ENCODE measurements around the gene SNX21. TPM values are rescaled to one million over a fixed set of nuclear protein-coding genes. Genes with fewer than 3 reads are reported as not detected.
A peak's percentile ranks its signal among the peaks of the same experiment; 100 is the strongest.

Gene SNX21
- total RNA-seq, 2 donors from 2014 or later: 1.9 to 3.1 TPM

GRCh38 chr20:45848421-45848820 lies 14.8 kb downstream of the SNX21 start:
- no peak for ATAC-seq

DNA sequence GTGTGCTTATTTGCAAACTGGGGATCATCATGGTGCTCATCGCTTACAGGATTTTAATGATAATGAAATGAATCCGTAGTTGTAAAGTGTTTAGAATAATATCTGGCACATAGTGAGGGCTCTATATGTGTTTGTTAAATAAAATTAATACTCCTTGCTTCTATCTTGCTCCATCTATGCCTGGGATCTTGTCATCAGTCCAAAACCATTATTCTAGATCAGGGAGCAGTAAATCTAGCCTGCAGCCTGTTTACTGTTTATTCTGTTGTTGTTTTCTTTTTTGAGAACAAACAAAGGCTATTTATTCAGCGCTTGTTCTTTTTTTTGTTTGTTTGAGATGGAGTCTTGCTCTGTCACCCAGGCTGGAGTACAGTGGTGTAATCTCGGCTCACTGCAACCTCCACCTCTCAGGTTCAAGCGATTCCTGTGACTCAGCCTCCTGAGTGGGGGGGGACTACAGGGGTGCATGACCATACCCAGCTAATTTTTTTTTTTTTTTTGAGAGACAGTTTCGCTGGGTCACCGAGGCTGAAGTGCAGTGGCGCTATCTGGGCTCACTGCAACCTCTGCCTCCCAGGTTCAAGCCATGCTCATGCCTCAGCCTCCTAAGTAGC lies 15.5 kb downstream of the SNX21 start:
- peak overlapping the region; percentile 69 for H3K27ac Mint-ChIP-seq
- peaks cover 5% of the 10 kb centered on the region for H3K36me3 Mint-ChIP-seq (ENCODE audit: low read depth)
- no peaks in the 10 kb centered on the region for H3K9me3 ChIP-seq (ENCODE audit: control insufficient read depth, low read length, poor library complexity, severe bottlenecking)
- DNase-seq (no peak), ATAC-seq (no peak)
- no peak overlapping the region for H3K4me3 Mint-ChIP-seq
- no peaks in the 10 kb centered on the region for H3K27me3 Mint-ChIP-seq
- H3K4me1 Mint-ChIP-seq: peaks cover 4% of the 10 kb centered on the region

More at GRCh38 chr20:45848421-45848820, 14.8 kb downstream of the SNX21 start:
- Mint-ChIP-seq H3K27ac (no peak overlapping the region), H3K4me1 (peaks cover 3% of the 10 kb centered on the region), H3K4me3 (no peak overlapping the region), H3K36me3 (ENCODE audit: low read depth) (peaks cover 5% of the 10 kb centered on the region), H3K27me3 (no peaks in the 10 kb centered on the region)
- no peak for DNase-seq
- H3K9me3 ChIP-seq (ENCODE audit: control insufficient read depth, low read length, poor library complexity, severe bottlenecking): no peaks in the 10 kb centered on the region

GRCh38 chr20:45850238-45850637 lies 16.6 kb downstream of the SNX21 start:
- ATAC-seq (no peak), DNase-seq (no peak)
- Mint-ChIP-seq H3K27me3 (no peaks in the 10 kb centered on the region), H3K27ac (peak overlapping the region; percentile 69), H3K4me3 (no peak overlapping the region), H3K4me1 (peaks cover 8% of the 10 kb centered on the region), H3K36me3 (ENCODE audit: low read depth) (no peaks in the 10 kb centered on the region)
- H3K9me3 ChIP-seq (ENCODE audit: control insufficient read depth, low read length, poor library complexity, severe bottlenecking): no peaks in the 10 kb centered on the region

- H3K36me3 Mint-ChIP-seq (ENCODE audit: low read depth): no peaks in the 10 kb centered on the region
- no peaks in the 10 kb centered on the region for H3K9me3 ChIP-seq (ENCODE audit: control insufficient read depth, low read length, poor library complexity, severe bottlenecking)
- ATAC-seq: no peak
- no peak overlapping the region for H3K4me3 Mint-ChIP-seq
- no peak for DNase-seq
- H3K4me1 Mint-ChIP-seq: peaks cover 10% of the 10 kb centered on the region
- H3K27me3 Mint-ChIP-seq: no peaks in the 10 kb centered on the region
- H3K27ac Mint-ChIP-seq: no peak overlapping the region
Measured at GRCh38 chr20:45850926-45851325, 17.3 kb downstream of the SNX21 start.

GRCh38 chr20:45851501-45851900 lies 17.9 kb downstream of the SNX21 start:
- Mint-ChIP-seq H3K27me3 (no peaks in the 10 kb centered on the region), H3K4me1 (peaks cover 14% of the 10 kb centered on the region), H3K4me3 (no peak overlapping the region), H3K36me3 (ENCODE audit: low read depth) (no peaks in the 10 kb centered on the region), H3K27ac (no peak overlapping the region)
- ATAC-seq (no peak), DNase-seq (no peak)
- H3K9me3 ChIP-seq (ENCODE audit: control insufficient read depth, low read length, poor library complexity, severe bottlenecking): no peaks in the 10 kb centered on the region

DNA sequence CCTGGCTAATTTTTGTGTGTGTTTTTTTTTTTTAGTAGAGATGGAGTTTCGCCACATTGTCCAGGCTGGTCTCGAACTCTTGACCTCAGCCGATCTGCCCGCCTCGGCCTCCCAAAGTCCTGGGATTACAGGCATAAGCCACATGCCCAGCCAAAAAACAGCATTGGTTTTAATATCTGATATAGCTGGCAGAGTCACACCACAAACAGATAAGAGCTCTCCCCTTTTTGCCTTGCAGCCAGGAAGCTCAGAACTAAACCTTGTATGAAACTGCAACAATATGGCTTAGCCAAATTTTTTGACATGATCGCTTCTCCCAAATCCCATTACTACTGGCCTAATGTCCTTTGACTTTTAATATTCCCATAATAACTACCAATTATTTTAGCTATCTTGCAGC lies 18.7 kb downstream of the SNX21 start:
- ATAC-seq (no peak), DNase-seq (no peak)
- H3K4me3 Mint-ChIP-seq: no peak overlapping the region
- H3K9me3 ChIP-seq (ENCODE audit: control insufficient read depth, low read length, poor library complexity, severe bottlenecking): no peaks in the 10 kb centered on the region
- H3K4me1 Mint-ChIP-seq: peaks cover 17% of the 10 kb centered on the region
- H3K27ac Mint-ChIP-seq: no peak overlapping the region
- H3K27me3 Mint-ChIP-seq: no peaks in the 10 kb centered on the region
- H3K36me3 Mint-ChIP-seq (ENCODE audit: low read depth): no peaks in the 10 kb centered on the region

DNA sequence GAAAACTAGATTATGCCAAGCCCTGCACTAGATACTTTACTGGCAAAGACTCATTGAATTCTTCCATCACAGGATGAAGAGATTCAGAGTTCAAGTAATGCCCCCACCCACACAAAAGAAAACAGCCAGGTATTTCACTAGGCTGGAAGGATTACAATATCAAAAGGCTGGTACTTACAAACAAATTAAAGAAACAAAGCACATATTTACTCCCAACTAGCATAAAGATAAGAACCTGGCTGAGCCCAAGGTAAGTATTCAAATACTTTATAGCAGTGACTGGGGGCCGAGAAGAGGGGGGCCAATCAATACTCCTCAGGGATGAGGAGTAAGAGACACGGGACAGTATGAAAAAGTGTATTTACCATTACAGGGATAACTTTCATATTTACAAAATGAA lies 19.9 kb downstream of the SNX21 start:
- no peak overlapping the region for H3K4me3 Mint-ChIP-seq
- H3K27me3 Mint-ChIP-seq: no peaks in the 10 kb centered on the region
- no peak for ATAC-seq
- H3K27ac Mint-ChIP-seq: no peak overlapping the region
- no peak for DNase-seq
- H3K36me3 Mint-ChIP-seq (ENCODE audit: low read depth): no peaks in the 10 kb centered on the region
- no peaks in the 10 kb centered on the region for H3K9me3 ChIP-seq (ENCODE audit: control insufficient read depth, low read length, poor library complexity, severe bottlenecking)
- H3K4me1 Mint-ChIP-seq: peaks cover 27% of the 10 kb centered on the region

GRCh38 chr20:45857114-45857881 lies 23.7 kb downstream of the SNX21 start, which contains the start of the genes ACOT8 and ZSWIM3:
ACOT8 (minus strand) TSS chr20:45857392; CDS start chr20:45857315, 77 bp downstream.
ZSWIM3 (plus strand) TSS chr20:45857614; CDS start chr20:45857826, 212 bp downstream.
- peaks cover 41% of the 10 kb centered on the region for H3K4me1 Mint-ChIP-seq
- H3K9me3 ChIP-seq (ENCODE audit: control insufficient read depth, low read length, poor library complexity, severe bottlenecking): no peaks in the 10 kb centered on the region
- no peaks in the 10 kb centered on the region for H3K36me3 Mint-ChIP-seq (ENCODE audit: low read depth)
- H3K27me3 Mint-ChIP-seq: no peaks in the 10 kb centered on the region
- peak within 1 kb of the TSS; percentile 96 for H3K27ac Mint-ChIP-seq
- ATAC-seq (peak; percentile 98), DNase-seq (peak; percentile 68 to 84 (median 82))
- peak within 1 kb of the TSS; percentile 97 for H3K4me3 Mint-ChIP-seq

- peak overlapping the region; percentile 97 for H3K4me3 Mint-ChIP-seq
- DNase-seq (no peak), ATAC-seq (peak; percentile 8)
- peak overlapping the region; percentile 96 for H3K27ac Mint-ChIP-seq
- peaks cover 41% of the 10 kb centered on the region for H3K4me1 Mint-ChIP-seq
- H3K9me3 ChIP-seq (ENCODE audit: control insufficient read depth, low read length, poor library complexity, severe bottlenecking): no peaks in the 10 kb centered on the region
- no peaks in the 10 kb centered on the region for H3K27me3 Mint-ChIP-seq
- no peaks in the 10 kb centered on the region for H3K36me3 Mint-ChIP-seq (ENCODE audit: low read depth)
Measured at GRCh38 chr20:45857882-45858216, 24.2 kb downstream of the SNX21 start.

GRCh38 chr20:45859916-45860315 lies 26.3 kb downstream of the SNX21 start:
- Mint-ChIP-seq H3K4me3 (no peak overlapping the region), H3K36me3 (ENCODE audit: low read depth) (no peaks in the 10 kb centered on the region), H3K27me3 (no peaks in the 10 kb centered on the region), H3K4me1 (peaks cover 39% of the 10 kb centered on the region), H3K27ac (no peak overlapping the region)
- H3K9me3 ChIP-seq (ENCODE audit: control insufficient read depth, low read length, poor library complexity, severe bottlenecking): no peaks in the 10 kb centered on the region
- ATAC-seq (no peak), DNase-seq (no peak)

GRCh38 chr20:45860560-45861220 lies 27.1 kb downstream of the SNX21 start:
- no peak for DNase-seq
- no peak for ATAC-seq
- peak overlapping the region; percentile 26 for H3K4me3 Mint-ChIP-seq
- H3K36me3 Mint-ChIP-seq (ENCODE audit: low read depth): no peaks in the 10 kb centered on the region
- H3K9me3 ChIP-seq (ENCODE audit: control insufficient read depth, low read length, poor library complexity, severe bottlenecking): no peaks in the 10 kb centered on the region
- H3K27me3 Mint-ChIP-seq: no peaks in the 10 kb centered on the region
- no peak overlapping the region for H3K27ac Mint-ChIP-seq
- peaks cover 37% of the 10 kb centered on the region for H3K4me1 Mint-ChIP-seq

DNA sequence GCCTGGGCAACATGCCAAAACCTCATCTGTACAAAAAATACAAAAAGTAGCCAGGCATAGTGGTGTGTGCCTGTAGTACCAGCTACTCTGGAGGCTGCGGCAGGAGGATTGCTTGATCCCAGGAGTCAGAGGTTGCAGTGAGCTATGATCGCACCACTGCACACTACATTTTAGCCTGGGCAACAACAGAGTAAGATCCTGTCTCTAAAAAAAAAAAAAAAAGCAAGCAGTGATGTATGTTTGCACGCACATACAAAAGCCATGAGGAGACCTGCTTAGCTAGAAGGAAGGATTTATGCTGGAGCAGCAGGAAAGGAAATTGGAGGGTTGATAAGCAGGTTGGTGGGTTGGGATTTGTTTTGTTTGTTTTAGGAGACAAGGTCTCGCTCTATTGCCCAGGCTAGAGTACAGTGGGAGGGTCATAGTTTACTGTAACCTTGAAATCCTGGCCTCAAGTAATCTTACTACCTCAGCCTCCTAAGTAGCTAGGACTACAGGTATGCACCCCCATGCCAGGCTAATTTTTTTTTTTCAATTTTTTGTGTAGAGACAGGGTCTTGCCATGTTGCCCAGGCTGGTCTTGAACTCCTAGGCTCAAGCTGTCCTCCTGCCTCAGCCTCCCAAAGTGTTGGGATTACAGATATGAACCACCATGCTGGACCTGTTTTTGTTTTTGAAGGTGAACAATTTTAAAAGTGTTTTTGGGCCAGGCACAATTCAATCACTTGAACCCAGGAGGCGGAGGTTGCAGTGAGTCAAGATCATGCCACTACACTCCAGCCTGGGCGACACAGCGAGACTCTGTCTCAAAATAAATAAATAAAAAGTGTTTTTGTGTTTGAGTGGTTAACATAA lies 27.8 kb downstream of the SNX21 start:
- H3K9me3 ChIP-seq (ENCODE audit: control insufficient read depth, low read length, poor library complexity, severe bottlenecking): no peaks in the 10 kb centered on the region
- Mint-ChIP-seq H3K27me3 (no peaks in the 10 kb centered on the region), H3K36me3 (ENCODE audit: low read depth) (no peaks in the 10 kb centered on the region), H3K4me1 (peaks cover 30% of the 10 kb centered on the region), H3K4me3 (no peak overlapping the region), H3K27ac (no peak overlapping the region)
- ATAC-seq (no peak), DNase-seq (no peak)
